Left colon (tissue), 2 donors: ENCODE measurements around the gene CCK. TPM values are rescaled to one million over a fixed set of nuclear protein-coding genes. Genes with fewer than 3 reads are reported as not detected.

ENCODE experiments used
- total RNA-seq, 2 donors: library from RNA; stranded (reverse); fragmentation: NEBNext Ultra II Directional; extraction: Animal tissue kit (Norgen Biotek cat#: 25700); gene quantifications; one replicate each; pipeline ENCODE4 v1.2.1, GENCODE V29; 2021
- donor health status: DM: no; HTN: no; CAD: no.
- donor health status: DM: yes; HTN: yes; CAD: no.

Gene CCK
- total RNA-seq, 2 donors from 2014 or later = not detected

Other genes starting within 250 kb of the CCK start
- 10 to 100 TPM; 81.2 to 91.6 TPM for gene TRAK1, start 174.8 kb downstream of the CCK start, total RNA-seq
- gene LYZL4, start 144.4 kb upstream of the CCK start, total RNA-seq = not detected
- gene VIPR1, start 236.5 kb upstream of the CCK start, total RNA-seq = 100 to 1,000 TPM; 128 to 137 TPM